ENCODE data around the gene C1QL2. TPM values are rescaled to one million over a fixed set of nuclear protein-coding genes. Genes with fewer than 3 reads are reported as not detected.

Gene C1QL2
- total RNA-seq, 4 donors from 2014 or later, result not detected

GRCh38 chr2:119144806-119145205, 13.7 kb downstream of the C1QL2 start:
- ATAC-seq (ENCODE audit: low FRiP score) (no peak), DNase-seq (ENCODE audit: low spot score) (no peak)
- no peak for TF ChIP-seq CTCF (IDR thresholded peaks at IDR 0.05)

GRCh38 chr2:119142824-119143223, 15.7 kb downstream of the C1QL2 start:
- no peak for DNase-seq (ENCODE audit: low spot score)
- no peak for TF ChIP-seq CTCF (IDR thresholded peaks at IDR 0.05)
- ATAC-seq (ENCODE audit: low FRiP score), result no peak

GRCh38 chr2:119137502-119137901, 21.0 kb downstream of the C1QL2 start:
- ATAC-seq (ENCODE audit: low FRiP score) (no peak), DNase-seq (ENCODE audit: low spot score) (no peak)
- TF ChIP-seq CTCF (IDR thresholded peaks at IDR 0.05), result no peak

GRCh38 chr2:119136872-119137271, 21.7 kb downstream of the C1QL2 start:
- no peak for TF ChIP-seq CTCF (IDR thresholded peaks at IDR 0.05)
- DNase-seq (ENCODE audit: low spot score) (no peak), ATAC-seq (ENCODE audit: low FRiP score) (no peak)

GRCh38 chr2:119136093-119136492, 22.5 kb downstream of the C1QL2 start:
- no peak for TF ChIP-seq CTCF (IDR thresholded peaks at IDR 0.05)
- DNase-seq (ENCODE audit: low spot score) (no peak), ATAC-seq (ENCODE audit: low FRiP score) (no peak)

- no peak for ATAC-seq (ENCODE audit: low FRiP score)
- TF ChIP-seq CTCF (IDR thresholded peaks at IDR 0.05), result no peak
- no peak for DNase-seq (ENCODE audit: low spot score)
Observed at GRCh38 chr2:119134775-119135174, 23.8 kb downstream of the C1QL2 start.

GRCh38 chr2:119126650-119127049, 31.9 kb downstream of the C1QL2 start:
- no peak for ATAC-seq (ENCODE audit: low FRiP score)
- no peak for TF ChIP-seq CTCF (IDR thresholded peaks at IDR 0.05)
- DNase-seq (ENCODE audit: low spot score), result no peak

All from omental fat pad (tissue), 4 donors.